PC-9 (cell line): ENCODE data around the gene GFRA1. TPM values are rescaled to one million over a fixed set of nuclear protein-coding genes. Genes with fewer than 3 reads are reported as not detected.

Experiments used
- BruUV-seq: library from RNA; stranded (reverse); fragments of 400-500 nt; replicated peaks from 2 replicates; lab custom pipeline; 2021; lab: Mats Ljungman, UMichigan
- CTCF ChIA-PET: fragments of 300-600 bp; sonication (Branson Sonifier 250); formaldehyde crosslinking; loops from one replicate; lab custom pipeline; 2022; ENCODE audit warnings: antibody characterized with exemption; lab: Charles Lee
- POLR2A ChIA-PET: fragments of 300-600 bp; sonication (Branson Sonifier 250); formaldehyde crosslinking; loops from one replicate; lab custom pipeline; 2022; ENCODE audit warnings: antibody characterized with exemption; ENCODE audit not compliant: unreplicated experiment; lab: Charles Lee
- DNase-seq, 2 experiments: peaks; one replicate each; pipeline versions ENCODE4 v3.0.0 to v3.0.0-alpha.2; 2015 to 2022; ENCODE audit warnings: mixed read lengths in 1 of 2
- H2AFZ ChIP-seq: fragments of 200-600 bp; sonication (generic); 2 replicates; pipeline ENCODE4 v1.8.1; 2017; ENCODE audit warnings: antibody characterized with exemption
- H3F3A ChIP-seq: fragments of 200-600 bp; sonication (generic); 2 replicates; pipeline ENCODE4 v1.8.1; 2017; ENCODE audit warnings: antibody characterized with exemption, mild to moderate bottlenecking, low read depth; ENCODE audit not compliant: insufficient read depth
- H3K27ac ChIP-seq: fragments of 200-600 bp; sonication (generic); 2 replicates; pipeline ENCODE4 v1.6.1; 2016; ENCODE audit warnings: mixed run types
- H3K27me3 ChIP-seq: fragments of 200-600 bp; sonication (generic); 2 replicates; pipeline ENCODE4 v1.6.1; 2016; ENCODE audit warnings: low read depth, mixed run types; ENCODE audit not compliant: insufficient read depth
- H3K36me3 ChIP-seq: fragments of 200-600 bp; sonication (generic); 2 replicates; pipeline ENCODE4 v1.6.1; 2016; ENCODE audit warnings: low read depth, mixed run types
- H3K4me1 ChIP-seq: fragments of 200-600 bp; sonication (generic); replicated peaks from 2 replicates; pipeline ENCODE4 v1.6.1; 2016; ENCODE audit warnings: mixed run types; ENCODE audit not compliant: insufficient read depth
- H3K4me2 ChIP-seq: fragments of 200-600 bp; sonication (generic); 2 replicates; pipeline ENCODE4 v1.6.1; 2017; ENCODE audit warnings: mixed run types
- H3K4me3 ChIP-seq: fragments of 200-600 bp; sonication (generic); 2 replicates; pipeline ENCODE4 v1.6.1; 2016; ENCODE audit warnings: mixed run types
- H3K79me2 ChIP-seq: fragments of 200-600 bp; sonication (generic); 2 replicates; pipeline ENCODE4 v1.6.1; 2017; ENCODE audit warnings: low read depth, mixed run types
- H3K9me2 ChIP-seq: fragments of 200-600 bp; sonication (generic); 2 replicates; pipeline ENCODE4 v1.8.1; 2017; ENCODE audit warnings: mild to moderate bottlenecking; ENCODE audit not compliant: insufficient read depth
- H3K9me3 ChIP-seq: fragments of 200-600 bp; sonication (generic); 2 replicates; pipeline ENCODE4 v1.8.1; 2016; ENCODE audit warnings: low read depth; ENCODE audit not compliant: insufficient read depth
- H4K20me1 ChIP-seq: fragments of 200-600 bp; sonication (generic); 2 replicates; pipeline ENCODE4 v1.8.1; 2017; ENCODE audit not compliant: insufficient read depth
- CTCF ChIP-seq: fragments of 200-600 bp; sonication (generic); conservative IDR thresholded peaks from 2 replicates; pipeline ENCODE4 v1.6.1; 2017; ENCODE audit warnings: mixed run types, antibody characterized with exemption, mild to moderate bottlenecking, moderate library complexity
- EZH2 ChIP-seq: fragments of 200-600 bp; sonication (generic); IDR thresholded peaks from 2 replicates; pipeline ENCODE4 v1.8.0; 2017; ENCODE audit warnings: antibody characterized with exemption, low read depth
- intact Hi-C: fragments of 100-400 bp; cut with micrococcal nuclease; formaldehyde crosslinking; loops from one replicate; pipeline ENCODE4 v1.10.0; 2022; ENCODE audit not compliant: unreplicated experiment
- total RNA-seq: library from RNA; stranded (reverse); gene quantifications from 2 replicates; pipeline ENCODE4 v1.2.3, GENCODE V29; 2021

GFRA1 gene
- total RNA-seq, 1 experiment from 2014 or later, result 0.11 TPM

DNA sequence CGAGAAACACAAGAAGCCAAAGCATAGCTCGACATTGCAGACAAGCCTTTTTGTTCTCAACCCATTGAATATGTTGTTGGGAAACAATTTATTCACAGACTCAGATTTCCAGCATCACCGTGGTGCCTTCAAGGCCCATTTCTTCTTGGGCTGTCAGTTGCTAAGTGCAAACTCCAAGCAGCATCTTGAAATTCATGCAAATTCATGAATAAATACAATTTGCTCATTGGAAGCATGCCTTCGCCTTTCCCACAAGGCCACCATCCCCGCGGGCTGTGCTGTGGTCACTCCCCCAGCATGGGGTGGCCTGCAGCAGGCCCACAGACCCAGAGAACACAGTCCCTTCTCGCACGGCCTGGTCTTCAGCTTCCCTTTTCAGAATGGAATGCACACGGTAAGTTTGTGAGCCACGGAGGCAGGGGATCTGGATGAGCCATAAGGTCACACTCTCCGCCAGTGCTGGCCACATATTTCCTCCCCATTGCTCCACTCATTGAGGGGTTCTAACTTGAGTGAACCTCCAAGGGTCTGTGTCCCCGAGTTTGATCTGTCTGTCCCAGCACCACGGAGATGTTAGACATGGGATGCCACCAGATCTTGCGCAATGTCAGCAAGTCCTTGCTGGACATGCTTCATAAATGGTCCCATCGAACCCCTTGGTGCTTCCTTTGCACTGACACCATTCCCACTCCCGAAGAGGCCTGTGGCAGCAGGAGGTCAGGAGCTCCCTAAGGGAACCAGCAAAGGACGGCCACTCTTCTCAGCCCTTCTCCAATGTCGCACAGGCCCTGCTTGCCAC lies 109.5 kb downstream of the GFRA1 start:
- no peak overlapping the region for H3K4me3 ChIP-seq
- no peak for TF ChIP-seq CTCF
- no peak for TF ChIP-seq EZH2
- H3K36me3 ChIP-seq, result no peaks in the 10 kb centered on the region
- no peaks in the 10 kb centered on the region for H3K9me2 ChIP-seq
- ChIA-PET POLR2A (no interaction called here), CTCF (no interaction called here)
- no TSS peak for BruUV-seq
- H3K27ac ChIP-seq, result no peak overlapping the region
- no peaks in the 10 kb centered on the region for H3K79me2 ChIP-seq
- H4K20me1 ChIP-seq, result no peaks in the 10 kb centered on the region
- intact Hi-C loops, result no loop called here
- no peaks in the 10 kb centered on the region for H3F3A ChIP-seq
- H3K4me1 ChIP-seq, result no peaks in the 10 kb centered on the region
- no peak overlapping the region for H2AFZ ChIP-seq
- no peaks in the 10 kb centered on the region for H3K27me3 ChIP-seq
- H3K4me2 ChIP-seq, result no peak overlapping the region
- H3K9me3 ChIP-seq, result no peaks in the 10 kb centered on the region
- no peak for DNase-seq

DNA sequence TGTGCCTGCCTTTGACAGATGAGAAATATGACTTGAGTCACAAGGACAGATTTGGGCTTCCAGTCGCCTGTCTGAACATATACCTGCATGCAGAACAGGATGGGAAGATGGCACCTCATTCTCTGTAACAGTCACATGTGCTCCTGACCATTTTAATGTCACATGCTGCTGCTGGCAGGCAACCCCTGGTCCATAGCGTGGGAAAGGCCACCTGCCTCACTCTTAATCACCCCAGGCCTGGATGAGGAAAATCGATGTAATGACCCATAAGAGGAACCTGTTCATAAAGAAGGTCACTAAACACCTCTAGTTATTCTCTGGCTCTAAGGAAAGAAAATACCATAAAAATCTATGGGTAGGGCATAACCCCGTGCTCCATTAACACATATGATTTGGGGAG lies 110.2 kb downstream of the GFRA1 start:
- Histone ChIP-seq H4K20me1 (no peaks in the 10 kb centered on the region), H2AFZ (no peak overlapping the region), H3F3A (no peaks in the 10 kb centered on the region), H3K79me2 (no peaks in the 10 kb centered on the region), H3K36me3 (no peaks in the 10 kb centered on the region), H3K4me1 (no peaks in the 10 kb centered on the region), H3K9me2 (no peaks in the 10 kb centered on the region), H3K27me3 (no peaks in the 10 kb centered on the region), H3K4me2 (no peak overlapping the region), H3K9me3 (no peaks in the 10 kb centered on the region), H3K4me3 (no peak overlapping the region), H3K27ac (no peak overlapping the region)
- ChIA-PET CTCF (no interaction called here), POLR2A (no interaction called here)
- DNase-seq, result no peak
- BruUV-seq, result no TSS peak
- intact Hi-C loops, result no loop called here
- TF ChIP-seq CTCF (no peak), EZH2 (no peak)

DNA sequence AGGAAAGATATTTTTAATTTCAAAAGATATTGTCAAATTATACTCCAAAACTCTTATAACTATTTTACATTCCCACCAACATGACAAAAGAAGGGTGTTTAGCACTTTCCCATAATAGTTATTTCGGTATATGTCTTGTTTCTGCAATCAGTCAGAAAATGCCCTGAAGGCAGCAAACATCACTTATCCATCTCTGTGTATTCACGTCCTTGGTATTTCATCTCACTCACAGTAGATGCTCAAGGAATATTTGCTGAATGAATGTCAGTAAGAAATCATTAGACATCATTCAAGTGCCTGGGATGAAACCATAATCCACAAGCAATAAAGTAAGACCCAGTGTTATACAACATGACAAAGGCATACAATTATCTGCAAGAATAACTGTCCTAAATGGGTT lies 112.7 kb downstream of the GFRA1 start:
- Histone ChIP-seq H4K20me1 (no peaks in the 10 kb centered on the region), H3K36me3 (no peaks in the 10 kb centered on the region), H3K27ac (no peak overlapping the region), H2AFZ (no peak overlapping the region), H3K9me2 (no peaks in the 10 kb centered on the region), H3K9me3 (no peaks in the 10 kb centered on the region), H3K4me1 (no peaks in the 10 kb centered on the region), H3K4me3 (no peak overlapping the region), H3K79me2 (no peaks in the 10 kb centered on the region), H3K27me3 (no peaks in the 10 kb centered on the region), H3K4me2 (no peak overlapping the region), H3F3A (no peaks in the 10 kb centered on the region)
- ChIA-PET CTCF (no interaction called here), POLR2A (no interaction called here)
- DNase-seq, result no peak
- TF ChIP-seq EZH2 (no peak), CTCF (no peak)
- intact Hi-C loops, result no loop called here
- BruUV-seq, result no TSS peak
